Endodermal cell (in vitro differentiated cells): ENCODE results near the gene GRIN2D. TPM values are rescaled to one million over a fixed set of nuclear protein-coding genes. Genes with fewer than 3 reads are reported as not detected.
A peak's percentile ranks its signal among the peaks of the same experiment; 100 is the strongest.

Experiments
- DNase-seq: peaks from one replicate; pipeline ENCODE4 v3.0.0-alpha.2; 2017
- H3K27ac ChIP-seq: 2 replicates; pipeline ENCODE4 v1.5.1; 2013; ENCODE audit warnings: mild to moderate bottlenecking, low read depth, low read length, moderate library complexity
- H3K27me3 ChIP-seq: 2 replicates; pipeline ENCODE4 v1.6.1; 2013; ENCODE audit warnings: mild to moderate bottlenecking, low read length, moderate library complexity; ENCODE audit not compliant: insufficient read depth, control insufficient read depth, poor library complexity, severe bottlenecking
- H3K36me3 ChIP-seq: 2 replicates; pipeline ENCODE4 v1.7.0; 2013; ENCODE audit warnings: mild to moderate bottlenecking, low read length, moderate library complexity; ENCODE audit not compliant: control insufficient read depth, insufficient read depth
- H3K4me1 ChIP-seq: one replicate; pipeline ENCODE4 v1.7.0; 2013; ENCODE audit warnings: low read length; ENCODE audit not compliant: control insufficient read depth, insufficient read depth
- H3K4me3 ChIP-seq: 2 replicates; pipeline ENCODE4 v1.5.1; 2013; ENCODE audit warnings: mild to moderate bottlenecking, low read length, moderate library complexity
- H3K9ac ChIP-seq: 2 replicates; pipeline ENCODE4 v1.6.1; 2013; ENCODE audit warnings: mild to moderate bottlenecking, low read length, moderate library complexity; ENCODE audit not compliant: poor library complexity, severe bottlenecking; ENCODE audit errors: extremely low read depth
- H3K9me3 ChIP-seq: 2 replicates; pipeline ENCODE4 v1.6.1; 2013; ENCODE audit warnings: mild to moderate bottlenecking, low read length, moderate library complexity; ENCODE audit not compliant: control insufficient read depth
- H3K27ac Mint-ChIP-seq: 2 replicates; pipeline ENCODE4 v1.8.0; 2020; ENCODE audit warnings: mixed read lengths
- H3K27me3 Mint-ChIP-seq: 2 replicates; pipeline ENCODE4 v1.8.0; 2021; ENCODE audit warnings: mild to moderate bottlenecking, mixed read lengths; ENCODE audit not compliant: insufficient read depth
- H3K36me3 Mint-ChIP-seq: 2 replicates; pipeline ENCODE4 v1.8.0; 2020; ENCODE audit warnings: low read depth, mixed read lengths
- H3K4me1 Mint-ChIP-seq: 2 replicates; pipeline ENCODE4 v1.8.0; 2020; ENCODE audit warnings: mixed read lengths
- H3K4me3 Mint-ChIP-seq: 2 replicates; pipeline ENCODE4 v1.8.0; 2020; ENCODE audit warnings: mild to moderate bottlenecking, moderate library complexity, mixed read lengths
- H3K9me3 Mint-ChIP-seq: 2 replicates; pipeline ENCODE4 v1.8.0; 2020; ENCODE audit warnings: mild to moderate bottlenecking, mixed read lengths
- CTCF ChIP-seq: fragments of 200-600 bp; sonication (generic); conservative IDR thresholded peaks from 2 replicates; pipeline ENCODE4 v1.5.0; 2021; ENCODE audit warnings: antibody characterized with exemption, mild to moderate bottlenecking
- WGBS, 2 experiments: methylation state at CpG; one replicate each; pipeline versions ENCODE4 v1.1.5 to v1.1.7; 2013; ENCODE audit warnings: missing lambda C conversion rate in 2 of 2, mixed read lengths in 1 of 2; ENCODE audit not compliant: insufficient coverage in 1 of 2, insufficient read length in 1 of 2; 5-methylcytosine and 5-hydroxymethylcytosine counted together
- total RNA-seq, 2 donors: library from RNA; stranded (reverse); fragmentation: NEBNext Ultra II Directional in 1 of 2; extraction: Animal tissue kit (Norgen Biotek cat#: 25700) in 1 of 2; gene quantifications; 2 replicates in 1 of 2; 3 replicates in 1 of 2; pipeline ENCODE4 v1.2.1, GENCODE V29; 2021

The GRIN2D gene
- total RNA-seq, 2 donors from 2014 or later = 0.77 to 1.2 TPM

- Mint-ChIP-seq H3K4me3 (no peak overlapping the region), H3K27ac (peak overlapping the region; percentile 34), H3K9me3 (no peaks in the 10 kb centered on the region)
Observed at GRCh38 chr19:48401287-48401686, 7.8 kb downstream of the GRIN2D start.

GRCh38 chr19:48403606-48404005 lies 10.1 kb downstream of the GRIN2D start:
- WGBS, 2 experiments = 48 to 59% methylated on average over 2 to 3 of the region's 3 CpGs
- peak; percentile 90 for DNase-seq
- Mint-ChIP-seq H3K4me1 (peaks cover 6% of the 10 kb centered on the region), H3K27me3 (peaks cover 2% of the 10 kb centered on the region), H3K27ac (no peak overlapping the region), H3K4me3 (no peak overlapping the region), H3K36me3 (no peaks in the 10 kb centered on the region), H3K9me3 (no peaks in the 10 kb centered on the region)
- H3K36me3 ChIP-seq = no peaks in the 10 kb centered on the region
- no peak overlapping the region for H3K4me3 ChIP-seq
- H3K9ac ChIP-seq = no peak overlapping the region
- H3K9me3 ChIP-seq = no peaks in the 10 kb centered on the region
- no peaks in the 10 kb centered on the region for H3K4me1 ChIP-seq
- no peak overlapping the region for H3K27ac ChIP-seq
- H3K27me3 ChIP-seq = no peaks in the 10 kb centered on the region
- TF ChIP-seq CTCF = no peak

More at GRCh38 chr19:48401287-48401686, 7.8 kb downstream of the GRIN2D start:
- TF ChIP-seq CTCF = no peak
- Histone ChIP-seq H3K9ac (no peak overlapping the region), H3K4me3 (no peak overlapping the region), H3K36me3 (no peaks in the 10 kb centered on the region), H3K9me3 (no peaks in the 10 kb centered on the region), H3K27me3 (peaks cover 19% of the 10 kb centered on the region), H3K4me1 (no peaks in the 10 kb centered on the region), H3K27ac (no peak overlapping the region)
- peak; percentile 68 for DNase-seq
- Mint-ChIP-seq H3K36me3 (no peaks in the 10 kb centered on the region), H3K27me3 (peaks cover 20% of the 10 kb centered on the region), H3K4me1 (peaks cover 11% of the 10 kb centered on the region)
- WGBS, 2 experiments = 88 to 98% methylated on average over 5 of the region's 5 CpGs

GRCh38 chr19:48405010-48405659 lies 11.7 kb downstream of the GRIN2D start:
- H3K36me3 Mint-ChIP-seq = no peaks in the 10 kb centered on the region
- Histone ChIP-seq H3K9me3 (no peaks in the 10 kb centered on the region), H3K27me3 (no peaks in the 10 kb centered on the region), H3K9ac (no peak overlapping the region), H3K4me3 (no peak overlapping the region), H3K36me3 (no peaks in the 10 kb centered on the region), H3K27ac (no peak overlapping the region), H3K4me1 (no peaks in the 10 kb centered on the region)
- H3K27ac Mint-ChIP-seq = no peak overlapping the region
- WGBS, 2 experiments = 93 to 95% methylated on average over 7 to 27 of the region's 27 CpGs
- no peak for DNase-seq
- H3K4me3 Mint-ChIP-seq = no peak overlapping the region
- H3K9me3 Mint-ChIP-seq = no peaks in the 10 kb centered on the region
- peaks cover 6% of the 10 kb centered on the region for H3K27me3 Mint-ChIP-seq
- H3K4me1 Mint-ChIP-seq = peaks cover 6% of the 10 kb centered on the region
- no peak for TF ChIP-seq CTCF
